Liver (tissue), 9 donors: Measurements from ENCODE around the gene CABCOCO1. TPM values are rescaled to one million over a fixed set of nuclear protein-coding genes. Genes with fewer than 3 reads are reported as not detected.

ENCODE experiments used
- DNase-seq: peaks from one replicate; pipeline ENCODE4 v3.0.0-alpha.2; 2017; ENCODE audit warnings: low spot score
- H3K27ac ChIP-seq, 2 donors: one replicate each; pipeline ENCODE4 v1.7.0; 2013; ENCODE audit warnings: inconsistent platforms in 2 of 2, low read length in 2 of 2, control low read depth in 1 of 2, low read depth in 1 of 2, mild to moderate bottlenecking in 1 of 2
- H3K27me3 ChIP-seq, 4 donors: one replicate each; pipeline versions ENCODE4 v1.6.1 to v1.7.0; 2013; ENCODE audit warnings: low read length in 3 of 4, inconsistent platforms in 1 of 4, mild to moderate bottlenecking in 1 of 4, moderate library complexity in 1 of 4; ENCODE audit not compliant: control insufficient read depth in 4 of 4, insufficient read depth in 4 of 4
- H3K36me3 ChIP-seq, 4 donors: one replicate each; pipeline versions ENCODE4 v1.6.1 to v1.7.0; 2013; ENCODE audit warnings: low read length in 3 of 4, mild to moderate bottlenecking in 3 of 4, low read depth in 1 of 4, moderate library complexity in 1 of 4; ENCODE audit not compliant: control insufficient read depth in 4 of 4, insufficient read depth in 3 of 4
- H3K4me1 ChIP-seq, 4 donors: one replicate each; pipeline versions ENCODE4 v1.6.1 to v1.7.0; 2013; ENCODE audit warnings: low read length in 3 of 4, mild to moderate bottlenecking in 3 of 4, moderate library complexity in 1 of 4; ENCODE audit not compliant: control insufficient read depth in 4 of 4, insufficient read depth in 4 of 4
- H3K4me3 ChIP-seq, 3 donors: one replicate each; pipeline versions ENCODE4 v1.6.1 to v1.7.0; 2013; ENCODE audit warnings: low read length in 3 of 3, control low read depth in 1 of 3, low read depth in 1 of 3, mild to moderate bottlenecking in 1 of 3
- H3K9ac ChIP-seq, 2 donors: one replicate each; pipeline ENCODE4 v1.7.0; 2013; ENCODE audit warnings: low read length in 2 of 2, mild to moderate bottlenecking in 2 of 2, moderate library complexity in 2 of 2, control low read depth in 1 of 2, low read depth in 1 of 2
- H3K9me3 ChIP-seq, 4 donors: one replicate each; pipeline versions ENCODE4 v1.6.1 to v1.7.0; 2013; ENCODE audit warnings: low read length in 3 of 4; ENCODE audit not compliant: control insufficient read depth in 4 of 4
- CTCF ChIP-seq: fragments of 150-350 bp; IDR thresholded peaks from 2 replicates; pipeline ENCODE4 v1.5.1; 2017; ENCODE audit warnings: improper control_type of control experiment, low read depth, low read length; ENCODE audit not compliant: missing input control
- EGR1 ChIP-seq, 2 donors: IDR thresholded peaks; 2 replicates each; pipeline ENCODE4 v1.6.1; 2016 to 2018; ENCODE audit warnings: antibody characterized with exemption in 2 of 2, low read depth in 2 of 2
- FOXA1 ChIP-seq: IDR thresholded peaks from 2 replicates; pipeline ENCODE4 v1.6.1; 2016; ENCODE audit warnings: antibody characterized with exemption
- FOXA2 ChIP-seq: IDR thresholded peaks from 2 replicates; pipeline ENCODE4 v1.6.1; 2016; ENCODE audit warnings: antibody characterized with exemption
- GABPA ChIP-seq, 2 donors: IDR thresholded peaks in 1 of 2; conservative IDR thresholded peaks in 1 of 2; 2 replicates each; pipeline ENCODE4 v1.6.1; 2016; ENCODE audit warnings: antibody characterized with exemption in 2 of 2, mild to moderate bottlenecking in 1 of 2, moderate library complexity in 1 of 2
- HNF4A ChIP-seq, 2 donors: conservative IDR thresholded peaks; 2 replicates each; pipeline ENCODE4 v1.6.1; 2016; ENCODE audit warnings: antibody characterized with exemption in 2 of 2, mild to moderate bottlenecking in 2 of 2
- HNF4G ChIP-seq: IDR thresholded peaks from 2 replicates; pipeline ENCODE4 v1.6.1; 2016; ENCODE audit warnings: antibody characterized with exemption
- JUND ChIP-seq, 2 donors: IDR thresholded peaks; 2 replicates each; pipeline ENCODE4 v1.6.1; 2016; ENCODE audit warnings: antibody characterized with exemption in 2 of 2
- NR2F2 ChIP-seq: IDR thresholded peaks from 2 replicates; pipeline ENCODE4 v1.6.1; 2016; ENCODE audit warnings: antibody characterized with exemption
- RAD21 ChIP-seq, 2 donors: IDR thresholded peaks; 2 replicates each; pipeline ENCODE4 v1.6.1; 2016; ENCODE audit warnings: antibody characterized with exemption in 2 of 2, mild to moderate bottlenecking in 2 of 2
- REST ChIP-seq: IDR thresholded peaks from 2 replicates; pipeline ENCODE4 v1.6.1; 2016; ENCODE audit warnings: antibody characterized with exemption, mild to moderate bottlenecking
- TAF1 ChIP-seq: conservative IDR thresholded peaks from 2 replicates; pipeline ENCODE4 v1.6.1; 2016; ENCODE audit warnings: antibody characterized with exemption, mild to moderate bottlenecking
- YY1 ChIP-seq: IDR thresholded peaks from 2 replicates; pipeline ENCODE4 v1.6.1; 2016; ENCODE audit warnings: antibody characterized with exemption, mild to moderate bottlenecking
- WGBS: extraction: QIAGEN DNeasy Blood & Tissue Kit; methylation state at CpG from one replicate; pipeline ENCODE4 v1.1.7; 2013; 5-methylcytosine and 5-hydroxymethylcytosine counted together
- polyA plus RNA-seq, 2 donors: library from polyadenylated mRNA; stranded (reverse) in 1 of 2; unstranded in 1 of 2; fragments of 200-250 nt in 1 of 2; fragments of >200 nt in 1 of 2; fragmentation: Nextera tagmentation in 1 of 2; extraction: Ambion mirVana in 1 of 2; gene quantifications; one replicate each; pipeline versions ENCODE4 v1.2.1 to v1.2.3, GENCODE V29; 2013 to 2015
- total RNA-seq, 2 donors: library from RNA; depleted of rRNA; stranded (reverse); fragments of >200 nt; gene quantifications; one replicate each; pipeline ENCODE4 v1.2.3, GENCODE V29; 2014
- TF ChIP-seq, protein P1 (sequence below): IDR thresholded peaks from 2 replicates; pipeline ENCODE4 v1.6.1; 2016; ENCODE audit warnings: antibody characterized with exemption
- TF ChIP-seq, protein P2 (sequence below): IDR thresholded peaks from 2 replicates; pipeline ENCODE4 v1.6.1; 2016; ENCODE audit warnings: antibody characterized with exemption
- TF ChIP-seq, protein P3 (sequence below): IDR thresholded peaks from 2 replicates; pipeline ENCODE4 v1.6.1; 2016; ENCODE audit warnings: antibody characterized with exemption
- donor health status: healthy.
- donor health status: healthy.
- donor health status: healthy.
- donor health status: healthy.
- donor health status: healthy.

Gene CABCOCO1
- total and polyA plus RNA-seq, 4 donors, result 0.09 to 0.20 TPM; not detected in 2

GRCh38 chr10:61797304-61798153 is 134.8 kb downstream of the CABCOCO1 start:
- no peak overlapping the region for H3K27ac ChIP-seq
- no peaks in the 10 kb centered on the region for H3K27me3 ChIP-seq
- H3K36me3 ChIP-seq, result no peaks in the 10 kb centered on the region
- WGBS, result 90% methylated on average over 17 of the region's 17 CpGs
- TF ChIP-seq REST (no peak), YY1 (no peak), CTCF (no peak), FOXA2 (no peak), NR2F2 (no peak), RAD21 (IDR thresholded peaks at IDR 0.05) (no peak), GABPA (IDR thresholded peaks at IDR 0.05 in 1 of 2, conservative IDR thresholded peaks at IDR 0.05 in 1 of 2) (no peak), TAF1 (no peak), HNF4G (no peak)
- TF ChIP-seq, protein P1, sequence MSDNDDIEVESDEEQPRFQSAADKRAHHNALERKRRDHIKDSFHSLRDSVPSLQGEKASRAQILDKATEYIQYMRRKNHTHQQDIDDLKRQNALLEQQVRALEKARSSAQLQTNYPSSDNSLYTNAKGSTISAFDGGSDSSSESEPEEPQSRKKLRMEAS, result no peak
- TF ChIP-seq, protein P2, sequence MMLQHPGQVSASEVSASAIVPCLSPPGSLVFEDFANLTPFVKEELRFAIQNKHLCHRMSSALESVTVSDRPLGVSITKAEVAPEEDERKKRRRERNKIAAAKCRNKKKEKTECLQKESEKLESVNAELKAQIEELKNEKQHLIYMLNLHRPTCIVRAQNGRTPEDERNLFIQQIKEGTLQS, result no peak
- H3K9me3 ChIP-seq, result no peaks in the 10 kb centered on the region
- no peak overlapping the region for H3K4me3 ChIP-seq
- no peak overlapping the region for H3K9ac ChIP-seq
- no peak for DNase-seq
- H3K4me1 ChIP-seq, result no peaks in the 10 kb centered on the region

DNA sequence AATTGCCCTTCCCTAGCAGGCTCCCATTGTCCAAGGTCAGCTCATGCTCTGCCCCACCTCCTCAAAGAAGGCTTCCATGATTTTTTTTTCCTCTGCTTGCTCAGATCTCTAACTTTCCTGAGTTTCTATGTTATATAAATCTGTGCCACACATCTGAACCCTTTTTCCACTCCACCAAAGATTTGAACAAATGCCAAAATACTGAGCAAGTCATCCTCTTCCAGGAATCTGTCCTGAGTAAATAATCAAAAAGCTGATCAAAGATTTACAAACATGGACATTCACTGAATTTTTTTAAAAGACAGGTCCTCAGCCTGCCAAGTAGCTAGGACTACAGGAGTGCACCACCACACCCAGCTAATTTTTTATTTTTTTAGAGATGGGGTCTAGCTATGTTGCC is 136.0 kb downstream of the CABCOCO1 start:
- Histone ChIP-seq H3K4me3 (no peak overlapping the region), H3K27ac (no peak overlapping the region), H3K9ac (no peak overlapping the region), H3K36me3 (no peaks in the 10 kb centered on the region), H3K27me3 (no peaks in the 10 kb centered on the region), H3K4me1 (no peaks in the 10 kb centered on the region), H3K9me3 (no peaks in the 10 kb centered on the region)
- no peak for DNase-seq
- no peak for TF ChIP-seq JUND (IDR thresholded peaks at IDR 0.05)
- TF ChIP-seq, protein P1, result no peak
- no peak for TF ChIP-seq CTCF
- TF ChIP-seq, protein P3, sequence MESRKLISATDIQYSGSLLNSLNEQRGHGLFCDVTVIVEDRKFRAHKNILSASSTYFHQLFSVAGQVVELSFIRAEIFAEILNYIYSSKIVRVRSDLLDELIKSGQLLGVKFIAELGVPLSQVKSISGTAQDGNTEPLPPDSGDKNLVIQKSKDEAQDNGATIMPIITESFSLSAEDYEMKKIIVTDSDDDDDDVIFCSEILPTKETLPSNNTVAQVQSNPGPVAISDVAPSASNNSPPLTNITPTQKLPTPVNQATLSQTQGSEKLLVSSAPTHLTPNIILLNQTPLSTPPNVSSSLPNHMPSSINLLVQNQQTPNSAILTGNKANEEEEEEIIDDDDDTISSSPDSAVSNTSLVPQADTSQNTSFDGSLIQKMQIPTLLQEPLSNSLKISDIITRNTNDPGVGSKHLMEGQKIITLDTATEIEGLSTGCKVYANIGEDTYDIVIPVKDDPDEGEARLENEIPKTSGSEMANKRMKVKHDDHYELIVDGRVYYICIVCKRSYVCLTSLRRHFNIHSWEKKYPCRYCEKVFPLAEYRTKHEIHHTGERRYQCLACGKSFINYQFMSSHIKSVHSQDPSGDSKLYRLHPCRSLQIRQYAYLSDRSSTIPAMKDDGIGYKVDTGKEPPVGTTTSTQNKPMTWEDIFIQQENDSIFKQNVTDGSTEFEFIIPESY, result no peak
- TF ChIP-seq RAD21 (IDR thresholded peaks at IDR 0.05), result no peak
- TF ChIP-seq HNF4G, result no peak
- no peak for TF ChIP-seq FOXA2
- TF ChIP-seq FOXA1, result no peak
- TF ChIP-seq EGR1 (IDR thresholded peaks at IDR 0.05; ENCODE audit: low read depth in 2 of 2), result no peak
- no peak for TF ChIP-seq GABPA (IDR thresholded peaks at IDR 0.05 in 1 of 2, conservative IDR thresholded peaks at IDR 0.05 in 1 of 2)
- no peak for TF ChIP-seq HNF4A (conservative IDR thresholded peaks at IDR 0.05)
- TF ChIP-seq YY1, result no peak
- TF ChIP-seq TAF1, result no peak
- TF ChIP-seq NR2F2, result no peak
- TF ChIP-seq REST, result no peak
